CD14-positive monocyte (primary cell): ENCODE data around the gene NEK6. TPM values are rescaled to one million over a fixed set of nuclear protein-coding genes. Genes with fewer than 3 reads are reported as not detected.

Experiments used
- DNase-seq, 3 donors: peaks; one replicate each; pipeline ENCODE4 v3.0.0-alpha.2; 2011 to 2022
- H2AFZ ChIP-seq: 2 replicates; pipeline ENCODE4 v1.6.0; 2012; ENCODE audit warnings: mild to moderate bottlenecking, low read depth, low read length, inconsistent platforms; ENCODE audit not compliant: insufficient read depth, poor library complexity, severe bottlenecking
- H3K27ac ChIP-seq, 2 donors: 1 replicate in 1 of 2; 2 replicates in 1 of 2; pipeline ENCODE4 v1.5.1; 2012 to 2013; ENCODE audit warnings: low read length in 2 of 2, control low read depth in 1 of 2, inconsistent platforms in 1 of 2, low read depth in 1 of 2, mild to moderate bottlenecking in 1 of 2
- H3K27me3 ChIP-seq, 2 donors: one replicate each; pipeline versions ENCODE4 v1.6.0 to v1.6.1; 2011 to 2013; ENCODE audit warnings: low read length in 2 of 2; ENCODE audit not compliant: control insufficient read depth in 2 of 2, insufficient read depth in 2 of 2
- H3K36me3 ChIP-seq, 2 donors: replicated peaks in 1 of 2; 1 replicate in 1 of 2; 2 replicates in 1 of 2; pipeline versions ENCODE4 v1.5.1 to v1.6.1; 2012 to 2013; ENCODE audit warnings: low read length in 2 of 2, control low read depth in 1 of 2, inconsistent platforms in 1 of 2, mild to moderate bottlenecking in 1 of 2; ENCODE audit not compliant: insufficient read depth in 2 of 2, control insufficient read depth in 1 of 2
- H3K4me1 ChIP-seq, 2 donors: 1 replicate in 1 of 2; 2 replicates in 1 of 2; pipeline versions ENCODE4 v1.5.1 to v1.6.1; 2012 to 2013; ENCODE audit warnings: low read length in 2 of 2, control low read depth in 1 of 2, inconsistent platforms in 1 of 2, mild to moderate bottlenecking in 1 of 2, moderate library complexity in 1 of 2; ENCODE audit not compliant: insufficient read depth in 2 of 2, control insufficient read depth in 1 of 2
- H3K4me2 ChIP-seq: replicated peaks from 2 replicates; pipeline ENCODE3; 2012; ENCODE audit warnings: low read length, moderate library complexity, mild to moderate bottlenecking; ENCODE audit not compliant: poor library complexity, severe bottlenecking; ENCODE audit errors: extremely low read depth
- H3K4me3 ChIP-seq, 3 experiments: fragments of 200-600 bp in 1 of 3; sonication (generic) in 1 of 3; replicated peaks in 1 of 3; 1 replicate in 2 of 3; 2 replicates in 1 of 3; pipeline ENCODE4 v1.5.1; 2011 to 2013; ENCODE audit warnings: low read length in 3 of 3, mild to moderate bottlenecking in 3 of 3, control low read depth in 2 of 3, low read depth in 2 of 3, inconsistent platforms in 1 of 3, moderate library complexity in 1 of 3
- H3K79me2 ChIP-seq: 2 replicates; pipeline ENCODE4 v1.6.0; 2012; ENCODE audit warnings: mild to moderate bottlenecking, control low read depth, inconsistent platforms, low read length, moderate library complexity; ENCODE audit not compliant: insufficient read depth
- H3K9ac ChIP-seq: 2 replicates; pipeline ENCODE4 v1.6.0; 2017; ENCODE audit warnings: low read length, mild to moderate bottlenecking; ENCODE audit not compliant: insufficient read depth, poor library complexity, severe bottlenecking
- H3K9me3 ChIP-seq, 2 donors: replicated peaks in 1 of 2; 1 replicate in 1 of 2; 2 replicates in 1 of 2; pipeline versions ENCODE4 v1.5.1 to v1.6.1; 2012 to 2013; ENCODE audit warnings: low read length in 2 of 2, control low read depth in 1 of 2; ENCODE audit not compliant: control insufficient read depth in 1 of 2, insufficient read depth in 1 of 2
- H4K20me1 ChIP-seq: 2 replicates; pipeline ENCODE4 v1.6.0; 2012; ENCODE audit warnings: mild to moderate bottlenecking, low read length, control low read depth, moderate library complexity; ENCODE audit not compliant: insufficient read depth
- H3K27ac Mint-ChIP-seq, 7 donors: one replicate each; pipeline ENCODE4 v1.8.0; 2020; ENCODE audit warnings: mild to moderate bottlenecking in 7 of 7, mixed read lengths in 7 of 7, moderate library complexity in 6 of 7, inconsistent platforms in 2 of 7
- H3K27me3 Mint-ChIP-seq, 3 donors: one replicate each; pipeline ENCODE4 v1.8.0; 2021 to 2022; ENCODE audit warnings: low read depth in 3 of 3, mild to moderate bottlenecking in 3 of 3, mixed read lengths in 3 of 3, moderate library complexity in 3 of 3, inconsistent platforms in 1 of 3
- H3K36me3 Mint-ChIP-seq, 2 donors: one replicate each; pipeline ENCODE4 v1.8.0; 2020; ENCODE audit warnings: mixed read lengths in 2 of 2, inconsistent platforms in 1 of 2, mild to moderate bottlenecking in 1 of 2
- H3K4me1 Mint-ChIP-seq: one replicate; pipeline ENCODE4 v1.8.0; 2020; ENCODE audit warnings: mild to moderate bottlenecking, mixed read lengths
- H3K4me3 Mint-ChIP-seq, 2 donors: one replicate each; pipeline ENCODE4 v1.8.0; 2020; ENCODE audit warnings: mild to moderate bottlenecking in 2 of 2, mixed read lengths in 2 of 2, moderate library complexity in 1 of 2
- H3K9me3 Mint-ChIP-seq, 7 donors: one replicate each; pipeline ENCODE4 v1.8.0; 2020 to 2022; ENCODE audit warnings: mixed read lengths in 7 of 7, mild to moderate bottlenecking in 6 of 7, moderate library complexity in 6 of 7, inconsistent platforms in 2 of 7
- CTCF ChIP-seq: fragments of 200-600 bp; IDR thresholded peaks from one replicate; pipeline ENCODE4 v1.8.0; 2022; ENCODE audit warnings: antibody characterized with exemption, mild to moderate bottlenecking
- WGBS: methylation state at CpG from one replicate; pipeline ENCODE4 v1.1.5; 2013; ENCODE audit warnings: missing lambda C conversion rate; ENCODE audit not compliant: insufficient coverage; 5-methylcytosine and 5-hydroxymethylcytosine counted together
- intact Hi-C, 2 donors: fragments of 100-400 bp; cut with micrococcal nuclease; formaldehyde crosslinking; loops; one replicate each; pipeline versions ENCODE4 v1.15.0 to v1.15.1; 2023
- polyA plus RNA-seq, 3 donors: library from polyadenylated mRNA; depleted of rRNA in 1 of 3; unstranded in 2 of 3; stranded (reverse) in 1 of 3; fragments of 300-500 nt in 2 of 3; fragments of >200 nt in 1 of 3; fragmentation: Illumina TruSeq in 2 of 3; gene quantifications; 1 replicate in 2 of 3; 2 replicates in 1 of 3; pipeline ENCODE4 v1.2.3, GENCODE V29; 2012 to 2021

The NEK6 gene
- polyA plus RNA-seq, 3 donors = 26.1 to 46.0 (median 35.8) TPM

DNA sequence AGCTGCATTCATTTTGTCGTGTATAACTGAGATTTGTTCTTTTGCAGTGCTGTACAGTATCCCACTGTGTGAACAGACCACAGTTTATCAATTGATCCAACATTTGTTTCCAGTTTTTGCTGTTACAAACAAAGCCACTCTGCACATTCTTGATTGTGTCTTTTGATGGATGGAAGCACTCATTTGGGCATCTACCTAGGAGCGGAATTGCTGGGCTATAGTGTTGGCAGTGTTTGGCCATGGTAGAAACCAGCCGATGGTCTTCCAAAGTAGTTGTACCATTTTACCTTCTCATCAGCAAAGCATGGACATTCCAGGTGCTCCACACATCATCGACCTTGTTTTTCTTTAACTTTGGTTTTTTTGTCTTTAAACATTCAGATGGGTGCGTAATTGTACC, 79.8 kb downstream of the NEK6 start:
- H3K36me3 Mint-ChIP-seq = peaks cover 65 to 100% of the 10 kb centered on the region in 2 donors

GRCh38 chr9:124339603-124340146, 81.9 kb downstream of the NEK6 start:
- Histone ChIP-seq H2AFZ (no peak overlapping the region), H3K9ac (no peak overlapping the region), H3K4me3 (no peak overlapping the region), H3K4me1 (no peaks in the 10 kb centered on the region), H3K27ac (no peak overlapping the region), H3K4me2 (no peak overlapping the region), H4K20me1 (peaks cover 96% of the 10 kb centered on the region), H3K79me2 (peaks cover 8% of the 10 kb centered on the region), H3K27me3 (no peaks in the 10 kb centered on the region), H3K9me3 (no peaks in the 10 kb centered on the region), H3K36me3 (peaks cover 91 to 100% of the 10 kb centered on the region in 2 donors)
- H3K36me3 Mint-ChIP-seq = peaks cover 66 to 100% of the 10 kb centered on the region in 2 donors
- TF ChIP-seq CTCF = no peak
- H3K27me3 Mint-ChIP-seq = no peaks in the 10 kb centered on the region
- intact Hi-C loops = no loop called here
- H3K4me3 Mint-ChIP-seq = no peak overlapping the region
- H3K9me3 Mint-ChIP-seq = peaks cover 0 to 3% (median 0%) of the 10 kb centered on the region in 7 donors
- 97% methylated on average over 6 of the region's 13 CpGs for WGBS
- no peak for DNase-seq
- no peaks in the 10 kb centered on the region for H3K4me1 Mint-ChIP-seq
- H3K27ac Mint-ChIP-seq = peak overlapping the region in 2 of 7 donors; percentile 30 to 68

More for the DNA sequence above, 79.8 kb downstream of the NEK6 start:
- peak overlapping the region in 1 of 7 donors; percentile 23 for H3K27ac Mint-ChIP-seq
- H3K4me1 ChIP-seq = no peaks in the 10 kb centered on the region
- H3K79me2 ChIP-seq = peaks cover 8% of the 10 kb centered on the region
- no peak overlapping the region for H3K4me3 Mint-ChIP-seq
- no peak overlapping the region for H3K9ac ChIP-seq
- WGBS = 100% methylated on average over 1 of the region's 5 CpGs
- H3K4me1 Mint-ChIP-seq = no peaks in the 10 kb centered on the region
- H3K9me3 Mint-ChIP-seq = peaks cover 0 to 3% (median 0%) of the 10 kb centered on the region in 7 donors
- peaks cover 95% of the 10 kb centered on the region for H4K20me1 ChIP-seq
- no peaks in the 10 kb centered on the region for H3K27me3 ChIP-seq
- H3K36me3 ChIP-seq = peaks cover 92 to 100% of the 10 kb centered on the region in 2 donors
- H3K27me3 Mint-ChIP-seq = no peaks in the 10 kb centered on the region
- intact Hi-C loops = no loop called here
- H3K4me3 ChIP-seq = no peak overlapping the region
- no peak for TF ChIP-seq CTCF
- DNase-seq = no peak
- H3K27ac ChIP-seq = no peak overlapping the region
- no peak overlapping the region for H3K4me2 ChIP-seq
- no peak overlapping the region for H2AFZ ChIP-seq
- no peaks in the 10 kb centered on the region for H3K9me3 ChIP-seq
